ENCODE results near the gene KLC3. TPM values are rescaled to one million over a fixed set of nuclear protein-coding genes. Genes with fewer than 3 reads are reported as not detected.

Gene KLC3
- total and polyA plus RNA-seq, 2 of the 8 experiments (the other 6 are each of a cell fraction or from before 2014, with no cell fraction given), result 1.3 to 2.8 TPM

DNA sequence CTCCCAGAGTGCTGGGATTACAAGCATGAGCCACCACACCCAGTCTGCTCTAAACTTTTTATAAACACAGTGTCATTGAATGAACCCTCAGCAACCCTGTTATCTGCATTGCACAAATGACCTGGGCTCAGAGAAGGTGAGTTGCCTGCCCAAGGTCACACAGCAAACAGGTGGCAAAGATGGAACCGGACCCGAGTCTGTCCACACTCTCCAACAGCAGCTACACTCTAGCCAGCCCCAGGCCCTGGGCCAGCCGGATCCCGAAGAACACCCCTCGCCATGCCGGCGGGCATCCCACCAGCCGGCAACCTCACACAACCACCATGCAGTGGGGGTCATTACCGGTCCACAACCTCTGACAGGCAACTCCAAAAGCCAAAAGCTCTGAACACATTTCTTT is 15.4 kb downstream of the KLC3 start:
- H2AK5ac ChIP-seq (ENCODE audit: low read depth, low read length), result no peak overlapping the region
- H3K9me3 ChIP-seq (ENCODE audit: insufficient read depth in 2 of 2, low read depth in 1 of 2, low read length in 1 of 2), result no peaks in the 10 kb centered on the region
- H3K4me2 ChIP-seq (ENCODE audit: insufficient read depth in 1 of 2, low read depth in 2 of 2, low read length in 2 of 2), result no peak overlapping the region
- no peak for TF ChIP-seq SRF (IDR thresholded peaks at IDR 0.05; ENCODE audit: low read depth, low read length)
- H4K91ac ChIP-seq (replicated peaks; ENCODE audit: insufficient read length, low read length), result no peak overlapping the region
- H4K5ac ChIP-seq (ENCODE audit: insufficient read length, low read depth, low read length), result no peak overlapping the region
- H3K9ac ChIP-seq (replicated peaks in 1 of 4; ENCODE audit: extremely low read depth in 1 of 4, low read depth in 3 of 4, low read length in 3 of 4), result no peak overlapping the region
- H3K14ac ChIP-seq (ENCODE audit: insufficient read length), result no peak overlapping the region
- H3K23me2 ChIP-seq (ENCODE audit: low read depth, low read length), result no peaks in the 10 kb centered on the region
- no peak overlapping the region for H3K23ac ChIP-seq (ENCODE audit: insufficient read length)
- H3K36me3 ChIP-seq (ENCODE audit: control insufficient read depth in 2 of 4, insufficient read depth in 4 of 4, low read length in 3 of 4), result peaks cover 25 to 72% (median 56%) of the 10 kb centered on the region in 4 experiments
- no peaks in the 10 kb centered on the region for H3K4me1 ChIP-seq (replicated peaks in 1 of 4; ENCODE audit: control insufficient read depth in 3 of 4, insufficient read depth in 4 of 4, low read length in 3 of 4)
- peaks cover 0 to 30% of the 10 kb centered on the region in 2 experiments for H4K20me1 ChIP-seq (replicated peaks in 1 of 2; ENCODE audit: control insufficient read depth in 1 of 2, insufficient read depth in 2 of 2, low read length in 2 of 2)
- no peak overlapping the region for H2BK120ac ChIP-seq (replicated peaks; ENCODE audit: low read depth, low read length)
- no peak overlapping the region for H2BK20ac ChIP-seq (ENCODE audit: low read length)
- POLR2A ChIA-PET (ENCODE audit: partially characterized antibody), result interaction anchor here (0.6 to 3.1 kb wide), 5 partner anchors 9 to 330 kb away, joined by 3 to 25 read pairs (median 4); no protein-coding TSS in a partner anchor
- DNase-seq (ENCODE audit: low read depth in 1 of 2, low spot score in 2 of 2) (no peak), FAIRE-seq (no peak)
- no peak overlapping the region for H3K4me3 ChIP-seq (ENCODE audit: extremely low read depth in 1 of 4, insufficient read depth in 2 of 4, low read depth in 3 of 4, low read length in 4 of 4)
- H2BK5ac ChIP-seq (ENCODE audit: low read depth, low read length), result no peak overlapping the region
- WGBS, 2 experiments (ENCODE audit: extremely low coverage in 1 of 2, insufficient coverage in 1 of 2, insufficient read length in 1 of 2, insufficient replicate concordance in 2 of 2, low coverage in 1 of 2, low lambda C conversion rate in 2 of 2, missing lambda C conversion rate in 1 of 2), result 93% methylated on average over 9 of the region's 9 CpGs; no CpG with 5 or more reads in 1 of the 2 experiments
- H3K27me3 ChIP-seq (replicated peaks in 1 of 4; ENCODE audit: control insufficient read depth in 3 of 4, extremely low read depth in 1 of 4, insufficient read depth in 3 of 4, low read length in 3 of 4), result no peaks in the 10 kb centered on the region
- H3K56ac ChIP-seq (replicated peaks; ENCODE audit: insufficient read length, low read depth, low read length), result no peak overlapping the region
- H4K8ac ChIP-seq (ENCODE audit: extremely low read depth, insufficient read depth, low read length), result no peak overlapping the region
- H2BK15ac ChIP-seq (ENCODE audit: low read length), result no peak overlapping the region
- no peak overlapping the region for H2AFZ ChIP-seq (ENCODE audit: low read length)
- H3K79me1 ChIP-seq (ENCODE audit: low read depth, low read length), result peaks cover 2% of the 10 kb centered on the region; the same call in 1 of the 2 replicates
- H3K27ac ChIP-seq (ENCODE audit: low read depth, low read length), result no peak overlapping the region
- H3K79me2 ChIP-seq (ENCODE audit: control insufficient read depth in 1 of 2, insufficient read depth in 2 of 2, low read length in 2 of 2), result no peaks in the 10 kb centered on the region
- no peak overlapping the region for H3K4ac ChIP-seq (replicated peaks; ENCODE audit: insufficient read length, low read depth, low read length)
- H3K18ac ChIP-seq (ENCODE audit: extremely low read depth, low read length), result no peak overlapping the region
- CTCF ChIA-PET (ENCODE audit: partially characterized antibody), result interaction anchor here (1.2 kb wide), 1 partner anchor 29 kb away, joined by 3 read pairs; no protein-coding TSS in a partner anchor
- H2BK12ac ChIP-seq (ENCODE audit: low read depth, low read length), result no peak overlapping the region

Measured in H1 (cell line).